GOT3 (cell line): Measurements from ENCODE around the gene PPP2R2D.
"Not testable (repeated sequence)": the region's sequence is repeated elsewhere in the genome, so short reads cannot be mapped to it uniquely, and the experiment has no call there.

Experiments used
- DNase-seq: peaks from one replicate; lab custom pipeline; 2025; ENCODE audit warnings: mixed read lengths; lab: John Stamatoyannopoulos, UW

The PPP2R2D gene

GRCh38 chr10:131908151-131908550 lies 7.3 kb downstream of the PPP2R2D start:
- no peak for DNase-seq

- no peak for DNase-seq
These were observed 8.4 kb downstream of the PPP2R2D start for GRCh38 chr10:131909014-131909808.

GRCh38 chr10:131909929-131910328 lies 9.1 kb downstream of the PPP2R2D start:
- no peak for DNase-seq

GRCh38 chr10:131910663-131911314 lies 10.0 kb downstream of the PPP2R2D start:
- DNase-seq = no peak

GRCh38 chr10:131911451-131911850 lies 10.6 kb downstream of the PPP2R2D start:
- no peak for DNase-seq

- no peak for DNase-seq
These were observed 11.8 kb downstream of the PPP2R2D start for GRCh38 chr10:131912620-131913019.

- DNase-seq = no peak
These were observed 14.7 kb downstream of the PPP2R2D start for GRCh38 chr10:131915484-131915883.

- no peak for DNase-seq
These were observed 15.4 kb downstream of the PPP2R2D start for GRCh38 chr10:131915990-131916766.

- DNase-seq = not testable (repeated sequence)
These were observed 16.0 kb downstream of the PPP2R2D start for GRCh38 chr10:131916767-131917160.

- DNase-seq = not testable (repeated sequence)
These were observed 16.7 kb downstream of the PPP2R2D start for GRCh38 chr10:131917496-131917895.

GRCh38 chr10:131919461-131919860 lies 18.7 kb downstream of the PPP2R2D start:
- not testable (repeated sequence) for DNase-seq

- no peak for DNase-seq
These were observed 19.3 kb downstream of the PPP2R2D start for GRCh38 chr10:131920151-131920550.

- no peak for DNase-seq
These were observed 19.9 kb downstream of the PPP2R2D start for GRCh38 chr10:131920693-131921092.

GRCh38 chr10:131921184-131921583 lies 20.4 kb downstream of the PPP2R2D start:
- DNase-seq = no peak

GRCh38 chr10:131923038-131923756 lies 22.4 kb downstream of the PPP2R2D start:
- no peak for DNase-seq

GRCh38 chr10:131925011-131925649 lies 24.3 kb downstream of the PPP2R2D start:
- no peak for DNase-seq

GRCh38 chr10:131925716-131926115 lies 24.9 kb downstream of the PPP2R2D start:
- DNase-seq = no peak

GRCh38 chr10:131926253-131926652 lies 25.4 kb downstream of the PPP2R2D start:
- no peak for DNase-seq

GRCh38 chr10:131926743-131927595 lies 26.2 kb downstream of the PPP2R2D start:
- no peak for DNase-seq
